ENCODE data around the gene LRIT2. TPM values are rescaled to one million over a fixed set of nuclear protein-coding genes. Genes with fewer than 3 reads are reported as not detected.

The LRIT2 gene
- total RNA-seq, 1 experiment from 2014 or later: not detected

Other genes starting within 250 kb of the LRIT2 start
- gene GHITM, start 86.0 kb downstream of the LRIT2 start, total RNA-seq (2022): 240 and 255 TPM in 2 replicates
- not detected in 2 replicates for gene GPR15LG, start 51.7 kb downstream of the LRIT2 start, total RNA-seq (2022)
- 0.21 TPM in 1 of 2 replicates, not detected in the other for gene CDHR1, start 31.0 kb downstream of the LRIT2 start, total RNA-seq (2022)
- not detected in 2 replicates for gene LRIT1, start 16.0 kb upstream of the LRIT2 start, total RNA-seq (2022)
- gene RGR, start 19.5 kb upstream of the LRIT2 start, total RNA-seq (2022): not detected in 2 replicates
- gene CCSER2, start 103.0 kb upstream of the LRIT2 start, total RNA-seq (2022): 23.1 and 28.3 TPM in 2 replicates